ENCODE data around the gene CHAF1B. TPM values are rescaled to one million over a fixed set of nuclear protein-coding genes. Genes with fewer than 3 reads are reported as not detected.

CHAF1B gene
- total RNA-seq, 1 experiment from 2014 or later = 7.7 TPM

DNA sequence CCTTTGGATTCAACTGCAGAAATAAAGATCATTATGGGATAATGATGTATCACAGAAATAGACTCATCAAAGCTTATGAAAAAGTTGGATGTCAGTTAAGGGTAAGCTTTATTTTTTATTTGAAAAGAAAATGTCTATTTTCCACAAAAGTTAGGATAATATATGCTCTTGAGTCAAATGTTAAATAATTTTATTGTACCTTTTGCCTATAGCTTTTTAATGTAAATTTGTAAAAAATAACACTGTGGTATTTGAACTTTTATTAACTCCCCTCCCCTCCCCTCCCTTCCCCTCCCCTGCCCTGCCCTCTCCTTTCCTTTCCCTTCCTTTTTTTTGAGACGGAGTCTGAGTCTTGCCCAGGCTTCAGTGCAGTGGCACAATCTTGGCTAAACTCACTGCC is 40.3 kb upstream of the CHAF1B start:
- no TSS peak for BruUV-seq (replicated peaks)
- DNase-seq (ENCODE audit: unreplicated experiment) = no peak
- Mint-ChIP-seq H3K4me1 (ENCODE audit: insufficient read depth, unreplicated experiment) (peaks cover 6% of the 10 kb centered on the region), H3K27ac (ENCODE audit: low read depth, unreplicated experiment) (no peak overlapping the region), H3K4me3 (ENCODE audit: unreplicated experiment) (no peak overlapping the region), H3K9me3 (ENCODE audit: unreplicated experiment) (no peaks in the 10 kb centered on the region), H3K36me3 (ENCODE audit: insufficient read depth, unreplicated experiment) (peaks cover 92% of the 10 kb centered on the region), H3K27me3 (ENCODE audit: insufficient read depth, unreplicated experiment) (no peaks in the 10 kb centered on the region)
- no peak for TF ChIP-seq CTCF (IDR thresholded peaks at IDR 0.05; ENCODE audit: unreplicated experiment)
- ChIA-PET CTCF (no interaction called here), POLR2A (interaction anchor here (1.0 kb wide), 1 partner anchor 25 kb away, joined by 5 read pairs; the partner anchor contains the start of gene MORC3)
- intact Hi-C loops (cut with micrococcal nuclease) = no loop called here

- intact Hi-C loops (cut with micrococcal nuclease) = no loop called here
- peaks cover 94% of the 10 kb centered on the region for H3K36me3 Mint-ChIP-seq (ENCODE audit: insufficient read depth, unreplicated experiment)
- H3K27me3 Mint-ChIP-seq (ENCODE audit: insufficient read depth, unreplicated experiment) = no peaks in the 10 kb centered on the region
- POLR2A ChIA-PET = interaction anchor here (1.5 kb wide), 1 partner anchor 10 kb away, joined by 10 read pairs; no protein-coding TSS in a partner anchor
- CTCF ChIA-PET = interaction anchor here (0.6 to 1.5 kb wide), 3 partner anchors 10 to 83 kb away, joined by 3 to 5 read pairs (median 3); no protein-coding TSS in a partner anchor
- TF ChIP-seq CTCF (IDR thresholded peaks at IDR 0.05; ENCODE audit: unreplicated experiment) = no peak
- H3K4me3 Mint-ChIP-seq (ENCODE audit: unreplicated experiment) = no peak overlapping the region
- no TSS peak for BruUV-seq (replicated peaks)
- no peaks in the 10 kb centered on the region for H3K9me3 Mint-ChIP-seq (ENCODE audit: unreplicated experiment)
- no peak for DNase-seq (ENCODE audit: unreplicated experiment)
- peaks cover 6% of the 10 kb centered on the region for H3K4me1 Mint-ChIP-seq (ENCODE audit: insufficient read depth, unreplicated experiment)
- H3K27ac Mint-ChIP-seq (ENCODE audit: low read depth, unreplicated experiment) = no peak overlapping the region
Measured at GRCh38 chr21:36347278-36347961, 37.8 kb upstream of the CHAF1B start.

- H3K36me3 Mint-ChIP-seq (ENCODE audit: insufficient read depth, unreplicated experiment) = peaks cover 98% of the 10 kb centered on the region
- intact Hi-C loops (cut with micrococcal nuclease) = no loop called here
- POLR2A ChIA-PET = interaction anchor here (1.5 kb wide), 1 partner anchor 11 kb away, joined by 10 read pairs; no protein-coding TSS in a partner anchor
Measured at GRCh38 chr21:36347962-36348328, 37.2 kb upstream of the CHAF1B start.

More at GRCh38 chr21:36347962-36348328, 37.2 kb upstream of the CHAF1B start:
- Mint-ChIP-seq H3K4me1 (ENCODE audit: insufficient read depth, unreplicated experiment) (peaks cover 6% of the 10 kb centered on the region), H3K27me3 (ENCODE audit: insufficient read depth, unreplicated experiment) (no peaks in the 10 kb centered on the region), H3K4me3 (ENCODE audit: unreplicated experiment) (no peak overlapping the region), H3K9me3 (ENCODE audit: unreplicated experiment) (no peaks in the 10 kb centered on the region), H3K27ac (ENCODE audit: low read depth, unreplicated experiment) (no peak overlapping the region)
- no peak for TF ChIP-seq CTCF (IDR thresholded peaks at IDR 0.05; ENCODE audit: unreplicated experiment)
- BruUV-seq (replicated peaks) = no TSS peak
- DNase-seq (ENCODE audit: unreplicated experiment) = no peak
- CTCF ChIA-PET = interaction anchor here (0.6 to 1.5 kb wide), 2 partner anchors 10 to 14 kb away, joined by 3 read pairs; no protein-coding TSS in a partner anchor
